ENCODE measurements around the gene PXDC1.

The PXDC1 gene

DNA sequence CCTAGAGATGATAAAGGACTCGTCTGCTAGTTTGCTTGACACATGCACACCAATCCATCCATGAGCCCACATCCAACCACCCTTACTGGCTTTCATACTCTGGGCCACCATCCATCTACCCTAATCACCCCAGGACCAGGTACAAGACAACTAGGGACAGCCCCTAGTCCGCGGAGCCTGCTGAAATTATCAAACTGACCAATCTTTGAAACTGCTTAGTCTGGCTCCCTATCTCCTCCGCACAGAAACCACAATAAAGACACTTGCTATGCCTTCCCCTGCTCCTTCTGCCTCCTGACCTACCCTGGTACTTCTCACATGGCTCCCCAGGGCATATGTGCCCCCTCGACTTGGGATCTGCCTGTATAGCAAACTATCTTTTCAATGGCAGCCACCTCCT, 33.1 kb downstream of the PXDC1 start:
- no peak for DNase-seq
- no peak for ATAC-seq (replicated peaks)
- Mint-ChIP-seq H3K27ac (no peak overlapping the region), H3K27me3 (no peaks in the 10 kb centered on the region), H3K4me3 (no peak overlapping the region), H3K4me1 (no peaks in the 10 kb centered on the region), H3K9me3 (peaks cover 0 to 2% of the 10 kb centered on the region in 2 donors), H3K36me3 (peaks cover 41 to 52% of the 10 kb centered on the region in 2 donors)

GRCh38 chr6:3715285-3715684, 36.2 kb downstream of the PXDC1 start:
- ATAC-seq (replicated peaks) (no peak), DNase-seq (no peak)
- Mint-ChIP-seq H3K4me3 (no peak overlapping the region), H3K27me3 (no peaks in the 10 kb centered on the region), H3K9me3 (peaks cover 0 to 2% of the 10 kb centered on the region in 2 donors), H3K27ac (no peak overlapping the region), H3K4me1 (peaks cover 0 to 4% of the 10 kb centered on the region in 2 donors), H3K36me3 (peaks cover 24 to 31% of the 10 kb centered on the region in 2 donors)

- ATAC-seq (replicated peaks), result no peak
- Mint-ChIP-seq H3K9me3 (peaks cover 0 to 2% of the 10 kb centered on the region in 2 donors), H3K36me3 (peaks cover 19 to 26% of the 10 kb centered on the region in 2 donors), H3K27ac (no peak overlapping the region), H3K4me1 (peaks cover 0 to 4% of the 10 kb centered on the region in 2 donors), H3K4me3 (no peak overlapping the region), H3K27me3 (peaks cover 0 to under 1% of the 10 kb centered on the region in 2 donors)
- DNase-seq, result no peak
Observed at GRCh38 chr6:3714768-3715167, 36.7 kb downstream of the PXDC1 start.

GRCh38 chr6:3714111-3714510, 37.4 kb downstream of the PXDC1 start:
- DNase-seq (no peak), ATAC-seq (replicated peaks) (no peak)
- H3K4me3 Mint-ChIP-seq, result no peak overlapping the region
- H3K4me1 Mint-ChIP-seq, result peaks cover 0 to 4% of the 10 kb centered on the region in 2 donors
- peaks cover 0 to 4% of the 10 kb centered on the region in 2 donors for H3K27me3 Mint-ChIP-seq
- H3K36me3 Mint-ChIP-seq, result peaks cover 14 to 24% of the 10 kb centered on the region in 2 donors
- no peak overlapping the region for H3K27ac Mint-ChIP-seq
- peaks cover 0 to 2% of the 10 kb centered on the region in 2 donors for H3K9me3 Mint-ChIP-seq

GRCh38 chr6:3712827-3713665, 38.5 kb downstream of the PXDC1 start:
- peak in 1 of 2 donors; percentile 20 for ATAC-seq (replicated peaks)
- no peak for DNase-seq
- Mint-ChIP-seq H3K27ac (no peak overlapping the region), H3K27me3 (peaks cover 0 to 4% of the 10 kb centered on the region in 2 donors), H3K4me3 (no peak overlapping the region), H3K36me3 (peaks cover 14 to 15% of the 10 kb centered on the region in 2 donors), H3K9me3 (peaks cover 0 to 2% of the 10 kb centered on the region in 2 donors), H3K4me1 (peaks cover 0 to 4% of the 10 kb centered on the region in 2 donors)

DNA sequence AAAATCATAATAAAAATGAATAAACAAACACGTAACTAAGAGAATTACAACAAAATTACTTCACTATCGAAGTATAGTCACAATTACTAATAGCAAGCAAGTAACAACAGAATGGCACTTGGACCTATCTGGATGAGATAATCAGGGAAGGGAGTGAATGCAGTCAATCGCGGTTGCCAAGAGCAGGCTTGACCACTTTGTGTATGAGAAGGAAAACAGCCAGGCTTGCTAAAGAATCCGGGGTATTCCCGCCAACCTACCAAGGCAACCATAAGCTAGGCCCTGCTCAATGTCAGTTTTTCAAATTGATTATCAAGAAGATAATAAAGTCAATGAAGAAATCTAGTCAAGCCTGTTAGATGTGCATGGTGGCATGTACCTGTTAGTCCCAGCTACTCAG, 39.7 kb downstream of the PXDC1 start:
- Mint-ChIP-seq H3K27me3 (peaks cover 0 to 8% of the 10 kb centered on the region in 2 donors), H3K9me3 (peaks cover 0 to 2% of the 10 kb centered on the region in 2 donors), H3K36me3 (peaks cover 14 to 15% of the 10 kb centered on the region in 2 donors), H3K4me1 (peaks cover 8 to 9% of the 10 kb centered on the region in 2 donors), H3K27ac (no peak overlapping the region), H3K4me3 (no peak overlapping the region)
- DNase-seq, result no peak
- no peak for ATAC-seq (replicated peaks)

GRCh38 chr6:3710403-3710802, 41.1 kb downstream of the PXDC1 start:
- ATAC-seq (replicated peaks) (no peak), DNase-seq (no peak)
- Mint-ChIP-seq H3K9me3 (peaks cover 3 to 4% of the 10 kb centered on the region in 2 donors), H3K27ac (no peak overlapping the region), H3K36me3 (peaks cover 10 to 12% of the 10 kb centered on the region in 2 donors), H3K27me3 (peaks cover 0 to 12% of the 10 kb centered on the region in 2 donors), H3K4me3 (no peak overlapping the region), H3K4me1 (peaks cover 8 to 10% of the 10 kb centered on the region in 2 donors)

GRCh38 chr6:3708540-3708939, 43.0 kb downstream of the PXDC1 start:
- DNase-seq (no peak), ATAC-seq (replicated peaks) (no peak)
- Mint-ChIP-seq H3K27me3 (peaks cover 12 to 23% of the 10 kb centered on the region in 2 donors), H3K9me3 (peaks cover 4 to 5% of the 10 kb centered on the region in 2 donors), H3K36me3 (peaks cover 6 to 9% of the 10 kb centered on the region in 2 donors), H3K27ac (no peak overlapping the region), H3K4me1 (peaks cover 8 to 10% of the 10 kb centered on the region in 2 donors), H3K4me3 (no peak overlapping the region)

- no peak overlapping the region for H3K4me3 Mint-ChIP-seq
- no peak for DNase-seq
Observed at GRCh38 chr6:3707751-3708412, 43.6 kb downstream of the PXDC1 start.

GRCh38 chr6:3707024-3707423, 44.5 kb downstream of the PXDC1 start:
- Mint-ChIP-seq H3K9me3 (peaks cover 4 to 5% of the 10 kb centered on the region in 2 donors), H3K27me3 (peaks cover 17 to 27% of the 10 kb centered on the region in 2 donors), H3K4me1 (peaks cover 4 to 10% of the 10 kb centered on the region in 2 donors), H3K27ac (no peak overlapping the region), H3K4me3 (no peak overlapping the region), H3K36me3 (peaks cover 3 to 5% of the 10 kb centered on the region in 2 donors)
- DNase-seq (no peak), ATAC-seq (replicated peaks) (peak; percentile 54 to 81)

More at GRCh38 chr6:3707751-3708412, 43.6 kb downstream of the PXDC1 start:
- peaks cover 7 to 10% of the 10 kb centered on the region in 2 donors for H3K4me1 Mint-ChIP-seq
- H3K27me3 Mint-ChIP-seq, result peaks cover 12 to 23% of the 10 kb centered on the region in 2 donors
- H3K36me3 Mint-ChIP-seq, result peaks cover 4 to 7% of the 10 kb centered on the region in 2 donors
- no peak for ATAC-seq (replicated peaks)
- no peak overlapping the region for H3K27ac Mint-ChIP-seq
- H3K9me3 Mint-ChIP-seq, result peaks cover 4 to 5% of the 10 kb centered on the region in 2 donors

DNA sequence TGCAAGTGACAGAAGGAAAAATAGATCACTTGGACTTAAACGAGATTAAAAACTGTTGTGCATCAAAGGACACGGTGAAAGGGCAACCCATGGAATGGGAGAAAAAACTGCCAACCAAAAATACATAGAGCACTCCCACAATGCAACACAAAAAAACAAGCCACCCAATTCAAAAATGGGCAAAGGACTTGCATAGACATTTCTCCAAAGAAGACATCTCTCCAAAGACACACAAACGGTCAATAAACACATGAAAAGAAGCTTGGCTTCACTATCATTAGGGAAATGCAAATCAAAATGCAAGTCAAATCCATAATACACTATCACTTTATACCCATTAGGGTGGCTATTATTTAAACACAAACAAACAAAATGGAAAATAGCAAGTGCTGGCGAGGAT, 45.0 kb downstream of the PXDC1 start:
- Mint-ChIP-seq H3K4me1 (peaks cover 4 to 10% of the 10 kb centered on the region in 2 donors), H3K27ac (no peak overlapping the region), H3K27me3 (peaks cover 17 to 27% of the 10 kb centered on the region in 2 donors), H3K36me3 (peaks cover 3 to 5% of the 10 kb centered on the region in 2 donors), H3K4me3 (no peak overlapping the region), H3K9me3 (peaks cover 4 to 5% of the 10 kb centered on the region in 2 donors)
- DNase-seq, result no peak
- no peak for ATAC-seq (replicated peaks)

GRCh38 chr6:3701631-3702030, 49.9 kb downstream of the PXDC1 start:
- Mint-ChIP-seq H3K36me3 (peaks cover 3 to 7% of the 10 kb centered on the region in 2 donors), H3K27ac (no peak overlapping the region), H3K27me3 (peaks cover 25 to 28% of the 10 kb centered on the region in 2 donors), H3K9me3 (peaks cover 17 to 21% of the 10 kb centered on the region in 2 donors), H3K4me1 (no peaks in the 10 kb centered on the region), H3K4me3 (no peak overlapping the region)
- ATAC-seq (replicated peaks) (no peak), DNase-seq (no peak)

- Mint-ChIP-seq H3K4me3 (no peak overlapping the region), H3K27ac (no peak overlapping the region), H3K36me3 (peaks cover 0 to 7% of the 10 kb centered on the region in 2 donors), H3K27me3 (peaks cover 16 to 22% of the 10 kb centered on the region in 2 donors), H3K4me1 (no peaks in the 10 kb centered on the region), H3K9me3 (peaks cover 13 to 17% of the 10 kb centered on the region in 2 donors)
- no peak for ATAC-seq (replicated peaks)
- DNase-seq, result no peak
Observed at GRCh38 chr6:3699231-3699630, 52.3 kb downstream of the PXDC1 start.

DNA sequence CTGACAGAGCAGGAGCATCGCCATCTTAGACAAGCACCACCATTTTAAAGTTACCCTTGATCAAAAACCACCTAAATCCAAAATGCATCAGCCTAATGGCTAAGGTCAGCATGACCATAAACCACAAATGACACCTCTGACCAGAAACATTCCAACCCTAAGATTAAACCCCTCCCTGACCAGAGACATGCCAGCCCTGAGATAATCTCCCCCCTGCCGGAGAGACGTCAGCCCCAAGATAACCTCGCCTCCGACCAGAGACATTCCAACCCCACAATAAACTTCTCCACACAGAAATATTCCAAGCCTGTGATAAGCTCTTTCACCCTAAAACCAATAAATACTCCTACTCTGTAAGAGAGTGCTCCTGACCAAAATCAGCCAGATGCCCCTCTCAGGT, 53.5 kb downstream of the PXDC1 start:
- H3K27ac Mint-ChIP-seq, result no peak overlapping the region
- H3K27me3 Mint-ChIP-seq, result peaks cover 16 to 22% of the 10 kb centered on the region in 2 donors
- DNase-seq (no peak), ATAC-seq (replicated peaks) (no peak)
- H3K4me3 Mint-ChIP-seq, result no peak overlapping the region
- H3K4me1 Mint-ChIP-seq, result no peaks in the 10 kb centered on the region
- H3K9me3 Mint-ChIP-seq, result peaks cover 13 to 17% of the 10 kb centered on the region in 2 donors
- H3K36me3 Mint-ChIP-seq, result peaks cover 0 to 7% of the 10 kb centered on the region in 2 donors
